Measurements from ENCODE around the gene PRKAG1. TPM values are rescaled to one million over a fixed set of nuclear protein-coding genes. Genes with fewer than 3 reads are reported as not detected.

PRKAG1 gene
- total RNA-seq, 1 experiment from 2014 or later, result 41.6 TPM

- TF ChIP-seq MXD4 (CRISPR knock-in tag; IDR thresholded peaks at IDR 0.05; ENCODE audit: borderline replicate concordance) (no peak), ZNF416 (CRISPR knock-in tag; IDR thresholded peaks at IDR 0.05) (0 out of 2 replicates have a peak, but pooled peaks have one; percentile 19), MYBL2 (CRISPR knock-in tag; IDR thresholded peaks at IDR 0.05) (peak; percentile 93), GABPB1 (CRISPR knock-in tag; IDR thresholded peaks at IDR 0.05) (peak; percentile 74), CTCF (IDR thresholded peaks at IDR 0.05) (no peak), ZNF532 (CRISPR knock-in tag; IDR thresholded peaks at IDR 0.05; ENCODE audit: borderline replicate concordance) (no peak), SP1 (CRISPR knock-in tag; conservative IDR thresholded peaks at IDR 0.05) (peak; percentile 83; the same call in 1 of the 2 replicates), ZNF263 (CRISPR knock-in tag; IDR thresholded peaks at IDR 0.05; ENCODE audit: low read depth) (peak; percentile 34; the same call in 1 of the 2 replicates), ZSCAN18 (CRISPR knock-in tag; IDR thresholded peaks at IDR 0.05) (peak; percentile 48; the same call in 1 of the 2 replicates), CREB1 (CRISPR knock-in tag; IDR thresholded peaks at IDR 0.05) (peak; percentile 46; the same call in 1 of the 2 replicates), FOXP1 (CRISPR knock-in tag; IDR thresholded peaks at IDR 0.05; ENCODE audit: borderline replicate concordance) (peak; percentile 88), HMGXB4 (CRISPR knock-in tag; IDR thresholded peaks at IDR 0.05) (peak; percentile 93), ZNF671 (CRISPR knock-in tag; IDR thresholded peaks at IDR 0.05) (no peak), NFATC4 (CRISPR knock-in tag; IDR thresholded peaks at IDR 0.05) (no peak)
These were observed 41.9 kb upstream of the PRKAG1 start, which contains the start of gene KMT2D (continued) for GRCh38 chr12:49060237-49061156.
